ENCODE measurements around the gene BAIAP2L1.

DNA sequence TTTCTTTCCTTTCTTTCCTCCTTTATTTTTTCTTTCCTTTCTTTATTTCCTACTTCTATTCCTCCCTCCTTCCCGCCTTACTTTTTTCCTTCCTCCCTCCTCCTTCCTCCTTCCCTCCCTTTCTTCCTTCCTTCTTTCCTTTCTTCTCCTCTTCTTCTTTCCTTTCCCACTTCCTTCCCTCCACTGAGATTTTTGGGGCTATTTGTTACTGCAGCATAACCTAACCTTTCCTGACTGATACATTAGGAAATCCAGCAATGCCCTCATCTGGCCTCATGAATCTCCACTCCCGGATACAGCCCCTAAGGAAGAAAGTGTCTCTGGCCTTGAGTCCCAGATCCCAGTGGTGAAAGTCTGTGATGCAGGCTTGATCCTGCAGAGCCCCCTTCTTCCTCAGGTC lies 38.6 kb upstream of the BAIAP2L1 start:
- TF ChIP-seq, protein P1, sequence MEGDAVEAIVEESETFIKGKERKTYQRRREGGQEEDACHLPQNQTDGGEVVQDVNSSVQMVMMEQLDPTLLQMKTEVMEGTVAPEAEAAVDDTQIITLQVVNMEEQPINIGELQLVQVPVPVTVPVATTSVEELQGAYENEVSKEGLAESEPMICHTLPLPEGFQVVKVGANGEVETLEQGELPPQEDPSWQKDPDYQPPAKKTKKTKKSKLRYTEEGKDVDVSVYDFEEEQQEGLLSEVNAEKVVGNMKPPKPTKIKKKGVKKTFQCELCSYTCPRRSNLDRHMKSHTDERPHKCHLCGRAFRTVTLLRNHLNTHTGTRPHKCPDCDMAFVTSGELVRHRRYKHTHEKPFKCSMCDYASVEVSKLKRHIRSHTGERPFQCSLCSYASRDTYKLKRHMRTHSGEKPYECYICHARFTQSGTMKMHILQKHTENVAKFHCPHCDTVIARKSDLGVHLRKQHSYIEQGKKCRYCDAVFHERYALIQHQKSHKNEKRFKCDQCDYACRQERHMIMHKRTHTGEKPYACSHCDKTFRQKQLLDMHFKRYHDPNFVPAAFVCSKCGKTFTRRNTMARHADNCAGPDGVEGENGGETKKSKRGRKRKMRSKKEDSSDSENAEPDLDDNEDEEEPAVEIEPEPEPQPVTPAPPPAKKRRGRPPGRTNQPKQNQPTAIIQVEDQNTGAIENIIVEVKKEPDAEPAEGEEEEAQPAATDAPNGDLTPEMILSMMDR (conservative IDR thresholded peaks at IDR 0.05 in 1 of 2, IDR thresholded peaks at IDR 0.05 in 1 of 2; ENCODE audit: low read depth in 1 of 2, low read length in 2 of 2) = no peak
- TF ChIP-seq EZH2 (IDR thresholded peaks at IDR 0.05; ENCODE audit: low read length, missing control alignments) = no peak
